Measurements from ENCODE around the gene ITGB7. TPM values are rescaled to one million over a fixed set of nuclear protein-coding genes. Genes with fewer than 3 reads are reported as not detected.

The ITGB7 gene
- total and polyA plus RNA-seq, 10 donors: 23.9 to 75.5 (median 55.8) TPM

- Histone ChIP-seq H3K9me3 (no peaks in the 10 kb centered on the region), H3K4me1 (peaks cover 50 to 97% (median 86%) of the 10 kb centered on the region in 6 donors), H3K4me3 (peak overlapping the region; percentile 75 to 93 (median 80)), H3K36me3 (peaks cover 0 to 15% (median 4%) of the 10 kb centered on the region in 6 donors), H3K27me3 (replicated peaks in 1 of 7) (peaks cover 0 to 5% (median 0%) of the 10 kb centered on the region in 7 donors), H3K27ac (peak overlapping the region; percentile 75 to 98 (median 98))
- DNase-seq: peak; percentile 77
- TF ChIP-seq CTCF (IDR thresholded peaks at IDR 0.05 in 8 of 11, conservative IDR thresholded peaks at IDR 0.05 in 3 of 11): no peak
- no peak for TF ChIP-seq POLR2AphosphoS5 (IDR thresholded peaks at IDR 0.05)
- no peak for TF ChIP-seq POLR2A (IDR thresholded peaks at IDR 0.05)
- intact Hi-C loops (cut with DNase I; ENCODE audit: low total_unique reads): no loop called here
- 42 to 82% (median 65%) methylated on average over 24 to 30 of the region's 30 CpGs for WGBS, 5 donors
Measured at GRCh38 chr12:53218551-53219291, 11.7 kb upstream of the ITGB7 start.

GRCh38 chr12:53217931-53218307 is 10.9 kb upstream of the ITGB7 start:
- WGBS, 5 donors: 60 to 80% (median 64%) methylated on average over 2 to 3 of the region's 3 CpGs
- H3K27ac ChIP-seq: peak overlapping the region in 7 of 8 donors; percentile 97 to 98 (median 98)
- TF ChIP-seq CTCF (IDR thresholded peaks at IDR 0.05 in 8 of 11, conservative IDR thresholded peaks at IDR 0.05 in 3 of 11) (no peak), POLR2AphosphoS5 (IDR thresholded peaks at IDR 0.05) (no peak), POLR2A (IDR thresholded peaks at IDR 0.05) (no peak)
- peak; percentile 62 for DNase-seq
- peak overlapping the region in 3 of 8 donors; percentile 90 to 93 (median 92) for H3K4me3 ChIP-seq
- no peaks in the 10 kb centered on the region for H3K9me3 ChIP-seq
- H3K27me3 ChIP-seq (replicated peaks in 1 of 7): peaks cover 0 to 5% (median 0%) of the 10 kb centered on the region in 7 donors
- intact Hi-C loops (cut with DNase I; ENCODE audit: low total_unique reads): no loop called here
- H3K4me1 ChIP-seq: peaks cover 54 to 97% (median 86%) of the 10 kb centered on the region in 6 donors
- H3K36me3 ChIP-seq: peaks cover 0 to 23% (median 5%) of the 10 kb centered on the region in 6 donors

GRCh38 chr12:53217051-53217930 is 10.2 kb upstream of the ITGB7 start:
- 44 to 48% (median 45%) methylated on average over 14 to 19 of the region's 19 CpGs for WGBS, 5 donors
- peak; percentile 87 for DNase-seq
- peaks cover 0 to 29% (median 6%) of the 10 kb centered on the region in 6 donors for H3K36me3 ChIP-seq
- peak overlapping the region; percentile 42 to 98 (median 98) for H3K27ac ChIP-seq
- H3K27me3 ChIP-seq (replicated peaks in 1 of 7): peaks cover 0 to 5% (median 0%) of the 10 kb centered on the region in 7 donors
- TF ChIP-seq POLR2A (IDR thresholded peaks at IDR 0.05) (no peak), POLR2AphosphoS5 (IDR thresholded peaks at IDR 0.05) (peak; percentile 72 to 83 (median 75))
- H3K4me3 ChIP-seq: peak overlapping the region in 2 of 8 donors; percentile 90 to 93
- peaks cover 50 to 95% (median 82%) of the 10 kb centered on the region in 6 donors for H3K4me1 ChIP-seq
- intact Hi-C loops (cut with DNase I; ENCODE audit: low total_unique reads): no loop called here
- no peaks in the 10 kb centered on the region for H3K9me3 ChIP-seq

GRCh38 chr12:53215497-53215896 is 8.4 kb upstream of the ITGB7 start:
- intact Hi-C loops (cut with DNase I; ENCODE audit: low total_unique reads): no loop called here
- Histone ChIP-seq H3K4me3 (no peak overlapping the region), H3K36me3 (peaks cover 0 to 47% (median 19%) of the 10 kb centered on the region in 6 donors), H3K4me1 (peaks cover 46 to 99% (median 83%) of the 10 kb centered on the region in 6 donors), H3K27ac (peak overlapping the region in 7 of 8 donors; percentile 8 to 98 (median 98)), H3K27me3 (replicated peaks in 1 of 7) (peaks cover 0 to 5% (median 0%) of the 10 kb centered on the region in 7 donors), H3K9me3 (no peaks in the 10 kb centered on the region)
- DNase-seq: peak; percentile 66
- TF ChIP-seq POLR2A (IDR thresholded peaks at IDR 0.05): no peak
- TF ChIP-seq POLR2AphosphoS5 (IDR thresholded peaks at IDR 0.05): no peak
- TF ChIP-seq CTCF (IDR thresholded peaks at IDR 0.05 in 8 of 11, conservative IDR thresholded peaks at IDR 0.05 in 3 of 11): no peak
- 75 to 93% (median 91%) methylated on average over 8 of the region's 8 CpGs for WGBS, 5 donors
